Right kidney (tissue), 1 donor: ENCODE results near the gene ANXA6.

ENCODE experiments used
- DNase-seq: peaks from one replicate; pipeline ENCODE4 v3.0.0-alpha.2; 2016

The ANXA6 gene

DNA sequence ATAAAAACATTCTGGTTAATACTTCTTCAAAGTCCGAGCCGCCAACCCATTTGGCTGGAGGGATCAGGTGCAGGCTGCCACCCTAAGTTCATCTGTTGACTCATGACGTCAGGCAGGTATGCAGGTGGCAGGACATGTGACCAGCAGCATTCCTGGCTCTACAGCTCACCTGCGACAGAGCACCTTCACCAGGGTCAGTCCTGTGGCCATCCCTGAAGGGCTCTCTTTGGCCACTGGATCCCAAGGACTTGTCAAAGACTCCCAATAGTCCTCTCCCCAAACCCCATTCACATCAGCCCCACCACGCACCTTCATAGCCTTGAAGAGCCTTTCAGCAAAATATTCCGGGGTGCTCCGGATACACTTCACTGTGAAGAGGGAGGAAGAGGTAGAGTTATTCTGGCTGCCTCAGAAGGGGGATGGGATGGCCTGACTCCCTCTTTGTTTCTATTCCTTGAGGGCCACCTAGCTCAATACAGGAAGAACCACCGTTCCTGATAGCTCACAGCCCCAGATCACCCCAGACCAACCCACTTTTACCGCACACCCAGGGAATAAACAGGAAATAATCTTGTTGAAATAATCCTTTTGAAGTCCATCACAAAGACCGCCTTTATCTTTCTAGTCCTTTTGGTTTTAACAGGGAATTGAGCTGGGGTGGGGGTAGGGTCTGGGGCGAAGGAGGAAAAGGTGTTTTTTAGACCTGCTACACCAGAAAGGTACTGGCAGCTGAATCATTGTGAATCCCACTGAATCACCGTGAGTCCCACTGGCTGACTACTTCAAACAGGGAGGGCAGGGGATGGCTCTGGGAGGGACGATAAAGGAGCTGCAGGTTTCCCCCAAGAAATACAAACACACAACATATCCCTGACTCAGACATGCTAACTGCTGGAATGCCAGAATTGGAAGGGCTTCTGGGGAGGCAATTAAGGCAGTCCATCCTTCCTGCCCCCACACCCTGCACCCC lies 26.4 kb downstream of the ANXA6 start:
- DNase-seq, result no peak

DNA sequence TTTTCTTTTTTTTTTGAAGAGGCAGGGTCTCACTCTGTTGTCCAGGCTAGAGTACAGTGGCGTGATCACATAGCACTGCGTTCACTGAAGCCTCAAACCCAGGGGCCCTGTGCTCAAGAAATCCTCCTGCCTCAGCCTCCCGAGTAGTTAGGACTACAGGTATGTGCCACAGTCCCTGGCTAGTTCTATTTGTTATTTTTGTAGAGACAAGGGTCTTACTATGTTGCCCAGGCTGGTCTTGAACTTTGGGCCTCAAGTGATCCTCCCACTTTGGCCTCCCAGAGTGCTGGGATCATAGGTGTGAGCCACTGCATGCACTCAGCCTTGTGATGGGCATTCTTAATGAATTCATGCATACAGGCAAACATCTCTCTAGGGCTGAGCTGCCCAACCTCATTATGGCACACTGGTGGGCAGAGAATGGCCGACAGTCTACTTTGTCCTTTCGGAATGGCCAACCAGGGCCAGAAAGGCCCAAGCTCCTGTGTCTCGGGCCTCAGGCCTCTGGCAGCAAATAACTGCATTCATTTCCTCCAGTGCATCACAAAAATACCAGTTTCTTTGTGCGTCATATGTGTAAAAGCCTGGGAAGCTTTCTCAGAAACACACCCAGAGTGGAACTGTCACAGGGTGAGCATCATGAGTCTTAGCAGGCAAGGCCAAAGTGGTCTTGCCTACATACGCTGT lies 27.2 kb downstream of the ANXA6 start:
- no peak for DNase-seq

DNA sequence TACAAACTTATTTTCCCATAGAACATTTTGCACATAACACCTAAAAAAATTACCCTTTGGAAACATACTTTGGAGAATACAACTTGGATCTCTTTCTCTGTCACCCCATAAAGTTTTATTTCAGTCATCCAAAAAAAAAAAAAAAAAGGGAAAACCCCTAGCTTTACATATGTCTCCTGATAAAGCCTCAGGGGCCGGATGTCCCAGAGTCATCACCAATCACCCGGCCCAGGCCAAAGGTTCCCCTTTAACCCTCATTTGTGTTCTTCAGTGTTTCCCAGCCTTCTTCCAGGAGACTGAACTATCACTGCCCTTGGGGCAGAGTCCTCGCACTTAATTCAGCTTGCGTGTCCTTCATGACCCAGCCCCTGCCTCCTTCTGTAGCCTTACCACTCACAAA lies 28.8 kb downstream of the ANXA6 start:
- DNase-seq, result no peak

DNA sequence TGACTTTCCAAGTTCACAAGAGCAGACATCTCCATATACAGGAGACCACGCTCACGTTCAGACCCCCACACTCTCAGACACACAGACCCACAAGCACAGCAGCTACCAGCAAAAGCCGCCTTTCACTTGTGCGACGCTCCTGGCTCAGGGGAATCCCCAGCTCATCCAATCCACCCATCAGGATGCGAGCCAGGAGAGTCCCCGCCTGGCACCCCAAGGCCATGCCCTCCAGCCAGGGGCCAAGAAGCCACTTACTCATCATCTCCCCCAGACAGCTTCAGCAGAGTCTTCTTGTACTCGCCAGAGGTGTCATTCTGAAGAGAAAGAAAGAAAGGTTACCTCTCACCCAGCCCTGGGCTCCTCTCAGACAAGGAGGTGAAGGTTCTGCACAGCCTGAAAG lies 29.7 kb downstream of the ANXA6 start:
- no peak for DNase-seq

DNA sequence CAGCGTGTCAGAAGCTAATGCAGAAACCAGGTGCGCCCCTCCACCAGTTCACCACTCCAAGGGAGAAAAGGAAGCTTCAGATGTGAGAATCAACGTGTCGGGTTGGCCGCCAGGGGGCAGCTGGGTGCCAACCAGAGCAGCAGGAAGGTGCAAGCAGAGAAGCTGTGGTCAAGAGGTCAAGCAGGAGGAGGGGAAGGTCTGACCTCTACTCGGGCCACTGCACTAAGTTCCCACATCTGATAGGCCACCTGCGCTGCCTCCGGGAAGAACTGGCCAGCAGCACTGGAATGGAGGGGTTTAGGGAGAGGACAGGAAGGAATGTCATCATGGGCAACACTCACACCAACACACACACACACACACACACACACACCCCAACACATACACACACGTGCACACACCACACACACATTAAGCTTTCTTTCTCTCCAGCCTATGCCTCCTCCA lies 31.4 kb downstream of the ANXA6 start:
- DNase-seq, result peak; percentile 65

DNA sequence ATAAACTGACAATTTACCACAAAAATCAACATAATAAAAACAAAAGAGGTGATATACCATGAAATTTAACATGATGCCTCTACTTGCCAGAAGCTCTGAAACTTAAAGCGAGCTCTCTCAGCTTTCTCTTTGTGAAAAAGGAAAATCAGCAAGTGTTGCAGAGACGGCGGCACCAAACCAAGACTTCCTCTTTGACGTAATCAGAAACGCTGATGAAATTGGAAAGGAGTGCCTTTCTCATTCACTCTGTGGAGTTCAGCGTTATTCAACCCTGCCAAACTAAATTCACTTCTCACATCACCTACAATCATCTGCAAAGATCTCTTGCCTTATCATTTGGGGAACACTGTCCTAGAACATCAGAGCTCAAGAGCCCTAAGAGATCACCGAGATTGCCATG lies 32.2 kb downstream of the ANXA6 start:
- no peak for DNase-seq

DNA sequence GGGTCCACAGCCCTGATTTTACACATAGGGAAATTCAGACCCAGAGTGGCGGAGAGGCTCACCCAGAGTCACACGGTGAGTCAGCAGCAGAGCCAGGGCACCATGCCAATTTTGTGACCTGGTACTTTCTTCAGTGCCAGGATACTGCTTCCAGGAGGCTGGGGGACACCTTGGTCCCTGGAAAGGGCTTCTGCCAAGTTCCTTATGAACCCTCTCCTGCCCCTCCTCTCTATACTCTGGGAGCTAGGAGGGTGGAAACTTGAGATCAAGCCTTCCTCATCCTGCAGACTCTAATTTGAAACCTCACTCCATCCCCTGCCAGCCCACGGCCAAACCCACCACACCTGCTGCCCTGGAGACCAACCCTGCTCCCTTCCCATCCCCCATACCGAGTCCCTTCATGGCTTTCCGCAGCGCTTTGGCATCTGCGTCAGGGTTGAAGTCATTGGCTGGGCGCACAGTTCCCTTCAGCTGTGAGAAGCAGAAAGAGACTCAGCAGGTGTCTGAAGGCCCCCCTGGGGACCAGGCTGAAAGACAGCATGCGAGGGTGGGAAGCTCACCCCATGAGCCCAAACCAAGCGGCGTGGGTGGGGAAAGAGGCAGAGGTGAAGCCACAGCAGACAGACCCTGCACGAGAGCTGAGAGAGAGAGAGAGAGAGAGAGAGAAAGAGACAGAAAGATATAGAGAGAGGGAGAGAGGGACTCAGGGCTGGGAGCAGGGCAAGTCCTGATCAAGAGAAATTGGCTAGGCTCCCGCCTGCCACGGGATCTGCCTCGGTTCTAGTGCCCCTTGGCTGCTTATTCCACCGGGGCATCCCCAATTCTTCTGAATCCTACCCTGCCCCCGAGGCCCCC lies 33.5 kb downstream of the ANXA6 start:
- DNase-seq, result no peak

DNA sequence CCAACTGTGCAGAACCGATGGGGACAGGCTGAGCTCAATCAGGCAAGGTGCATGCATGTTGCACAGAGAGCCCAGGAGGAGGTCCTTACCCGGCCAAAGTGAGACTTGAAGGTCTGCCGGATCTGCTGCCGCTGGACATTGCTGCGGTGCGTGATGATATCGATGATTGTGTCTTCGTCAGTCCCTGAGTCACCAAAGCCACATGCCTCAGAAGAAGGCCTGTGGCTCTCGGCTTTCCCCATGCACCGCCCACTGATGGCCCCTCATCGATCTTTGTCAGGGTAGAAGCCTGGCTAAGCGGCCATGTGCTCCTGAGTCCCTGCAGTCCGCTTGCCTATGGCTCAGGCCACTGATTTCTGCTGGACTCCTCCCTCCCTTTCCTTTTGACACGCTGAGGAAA lies 34.8 kb downstream of the ANXA6 start:
- DNase-seq, result no peak

DNA sequence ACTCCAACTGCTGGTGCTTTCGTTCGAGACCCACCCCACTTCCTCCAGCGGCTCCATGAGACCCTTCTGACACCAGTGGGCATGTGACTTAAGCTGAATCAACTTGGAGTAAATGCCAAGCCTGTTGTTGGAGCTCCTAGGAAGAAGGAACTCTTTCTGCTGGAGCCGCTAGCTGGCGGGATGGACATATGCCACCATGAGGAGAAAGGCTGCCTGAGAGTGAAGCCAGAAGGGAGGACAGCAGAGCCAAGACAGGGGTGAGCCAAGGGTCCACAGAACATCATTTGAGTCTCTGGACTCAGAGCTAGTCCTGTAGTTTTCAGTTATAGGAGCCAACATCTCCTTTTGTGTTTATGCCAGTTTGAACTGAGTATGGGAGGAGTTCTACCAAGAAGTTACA lies 35.9 kb downstream of the ANXA6 start:
- DNase-seq, result no peak

DNA sequence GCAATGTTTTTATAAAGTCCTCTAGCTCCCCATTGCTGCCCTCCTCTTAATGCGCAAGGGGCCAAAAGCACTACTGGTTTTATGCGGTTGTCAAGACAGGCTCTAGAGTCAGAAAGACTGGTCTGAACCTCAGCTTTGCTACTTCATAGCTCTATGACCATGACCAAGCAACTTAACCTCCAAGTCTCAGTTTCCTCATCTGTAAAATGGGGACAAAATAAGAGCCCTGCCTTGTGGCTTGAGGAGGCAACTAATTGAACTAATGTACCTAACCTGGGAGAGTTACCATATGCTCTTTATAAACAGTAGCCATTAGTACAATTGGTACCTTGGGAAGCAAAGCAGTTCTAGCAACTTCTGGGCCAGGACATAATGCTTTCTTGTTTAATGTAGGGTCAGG lies 36.5 kb downstream of the ANXA6 start:
- DNase-seq, result no peak

DNA sequence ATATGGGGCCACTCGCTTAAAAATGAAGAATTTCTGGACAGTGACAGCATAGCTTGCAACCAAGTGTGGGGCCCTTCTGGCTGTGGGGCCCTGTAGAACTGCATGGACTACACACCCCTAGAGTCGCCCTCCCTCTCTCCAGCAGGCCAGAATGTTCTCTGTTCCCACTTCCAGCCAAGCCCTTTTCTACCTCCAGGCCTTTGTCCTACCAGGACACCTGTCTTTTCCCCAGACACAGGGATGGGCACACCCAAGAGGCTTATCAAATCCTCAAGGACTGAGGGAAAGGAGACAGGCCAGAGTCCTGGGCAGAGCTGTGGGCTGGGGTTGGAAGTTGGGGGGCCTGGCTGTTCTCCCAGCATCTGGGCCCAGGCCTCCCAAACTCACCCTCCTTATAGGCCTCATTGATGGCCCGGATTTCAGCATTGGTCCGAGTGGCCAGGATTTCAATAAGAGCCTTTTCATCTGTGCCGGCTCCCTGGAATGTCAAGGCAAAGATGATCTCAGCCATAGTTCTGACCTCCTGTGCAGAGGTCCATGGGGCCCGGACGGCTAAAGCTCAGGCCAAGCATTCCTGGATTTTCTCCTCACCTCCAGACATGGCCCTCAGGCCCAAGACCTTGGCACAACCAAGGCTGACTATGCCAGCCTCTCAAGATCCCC lies 38.5 kb downstream of the ANXA6 start:
- no peak for DNase-seq

DNA sequence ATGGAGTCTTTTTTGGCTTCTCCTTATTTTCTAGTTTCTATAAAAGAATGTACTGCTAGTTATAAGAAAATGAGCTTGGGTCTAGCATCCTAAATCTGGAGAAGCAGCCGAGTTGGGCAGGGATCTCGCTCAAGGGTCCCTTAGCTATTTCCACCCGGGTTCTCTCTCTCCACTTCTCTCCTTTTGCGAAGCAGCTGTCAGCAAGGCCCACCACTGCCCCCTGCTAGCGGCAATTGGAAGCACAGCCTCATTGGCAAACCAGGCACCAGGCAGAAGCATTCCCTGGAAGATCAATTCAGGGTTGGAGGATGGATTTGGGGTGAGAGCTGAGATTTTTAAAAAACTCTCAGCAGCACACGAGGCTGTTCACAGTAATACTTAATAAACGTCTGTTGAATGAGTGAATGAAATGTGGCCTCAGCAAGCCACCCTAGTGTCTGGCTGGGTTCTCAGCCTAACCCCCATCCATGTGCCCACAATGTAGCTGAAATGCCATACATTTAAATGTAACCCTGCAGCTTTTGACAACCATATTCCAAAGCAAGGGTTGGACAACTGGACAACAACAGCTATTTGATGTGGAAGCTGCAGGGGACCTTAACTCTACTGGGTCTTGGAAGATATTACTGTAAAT lies 42.2 kb downstream of the ANXA6 start:
- peak; percentile 48 for DNase-seq

DNA sequence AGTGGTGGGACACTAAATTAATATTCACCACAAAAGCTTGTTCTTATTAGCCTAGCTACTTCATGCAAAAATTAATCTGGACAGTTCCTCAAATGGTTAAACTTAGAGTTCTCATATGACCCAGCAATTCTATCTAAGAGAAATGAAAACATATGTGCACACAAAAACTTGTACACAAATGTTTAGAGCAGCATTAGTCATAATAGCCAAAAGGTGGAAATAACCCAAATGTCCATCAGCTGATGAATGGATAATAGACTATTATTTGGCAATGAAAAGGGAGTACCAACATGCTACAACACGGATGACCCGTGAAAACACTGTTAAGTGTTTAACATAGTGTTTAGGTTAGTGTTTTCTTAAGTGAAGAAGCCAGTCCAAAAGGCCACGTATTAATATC lies 43.9 kb downstream of the ANXA6 start:
- no peak for DNase-seq

DNA sequence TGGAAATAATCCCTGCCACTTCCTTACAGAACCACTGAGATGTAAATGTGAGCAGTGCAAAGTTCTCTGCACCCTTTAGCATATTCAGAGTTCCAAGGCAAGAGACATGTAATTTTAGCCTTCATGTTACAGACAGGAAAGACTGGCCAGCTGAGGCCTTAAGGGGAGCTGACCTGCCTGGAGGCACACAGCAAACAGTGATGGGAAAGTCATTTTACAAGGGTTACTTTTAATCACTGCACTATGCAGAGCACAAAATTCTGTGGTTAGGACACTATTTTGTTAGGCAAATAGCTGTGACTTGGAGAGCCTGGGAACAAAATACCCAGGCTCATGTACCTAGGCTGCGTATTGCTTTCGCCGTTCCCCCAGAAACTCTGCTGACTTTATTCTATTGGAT lies 46.6 kb downstream of the ANXA6 start:
- DNase-seq, result no peak

DNA sequence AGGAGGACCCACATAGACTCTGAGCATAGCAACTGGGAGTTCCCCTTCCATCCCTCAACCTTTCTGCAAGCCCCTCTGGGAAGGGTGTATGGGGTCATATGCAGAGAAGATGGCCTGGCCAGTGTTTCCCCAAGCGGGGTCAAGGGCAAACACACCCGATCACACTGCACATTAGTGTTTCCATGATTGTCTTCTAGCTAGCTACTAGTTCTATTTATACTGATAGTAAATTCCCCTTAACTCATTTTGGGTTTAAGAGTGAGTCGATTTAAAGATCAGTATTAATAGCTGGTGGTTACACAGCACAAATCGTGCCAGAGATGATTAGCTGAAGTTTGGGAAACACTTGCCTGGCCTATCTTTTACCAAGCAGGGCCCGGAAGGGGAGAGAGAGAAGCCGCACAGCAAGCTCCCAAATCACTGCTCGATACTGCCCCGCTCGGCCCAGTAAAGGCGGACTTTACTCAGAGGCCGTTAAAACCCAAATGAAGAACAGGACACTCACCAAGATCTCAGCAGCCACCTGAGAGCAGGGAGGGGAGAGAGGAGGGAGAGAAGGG lies 47.4 kb downstream of the ANXA6 start:
- DNase-seq, result no peak

DNA sequence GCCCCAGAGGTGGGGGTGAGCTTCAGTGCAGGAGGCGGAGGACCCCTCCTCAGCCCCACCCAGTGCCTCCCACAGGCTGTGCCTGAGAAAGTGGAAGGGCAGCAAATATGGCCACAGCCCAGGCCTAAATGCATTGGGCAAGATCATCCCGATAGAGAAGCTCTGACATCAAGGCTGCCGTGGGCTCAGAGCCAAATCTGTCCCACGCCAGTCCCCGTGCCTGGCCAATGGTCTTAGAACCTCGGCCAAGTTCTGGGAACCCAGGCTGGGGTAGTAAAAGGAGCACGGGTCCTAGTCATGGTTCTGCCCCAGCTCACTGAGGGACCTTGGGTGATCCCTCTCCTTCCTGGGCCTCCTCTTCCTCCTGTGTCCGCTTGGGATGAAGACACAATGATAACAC lies 49.0 kb downstream of the ANXA6 start:
- no peak for DNase-seq

DNA sequence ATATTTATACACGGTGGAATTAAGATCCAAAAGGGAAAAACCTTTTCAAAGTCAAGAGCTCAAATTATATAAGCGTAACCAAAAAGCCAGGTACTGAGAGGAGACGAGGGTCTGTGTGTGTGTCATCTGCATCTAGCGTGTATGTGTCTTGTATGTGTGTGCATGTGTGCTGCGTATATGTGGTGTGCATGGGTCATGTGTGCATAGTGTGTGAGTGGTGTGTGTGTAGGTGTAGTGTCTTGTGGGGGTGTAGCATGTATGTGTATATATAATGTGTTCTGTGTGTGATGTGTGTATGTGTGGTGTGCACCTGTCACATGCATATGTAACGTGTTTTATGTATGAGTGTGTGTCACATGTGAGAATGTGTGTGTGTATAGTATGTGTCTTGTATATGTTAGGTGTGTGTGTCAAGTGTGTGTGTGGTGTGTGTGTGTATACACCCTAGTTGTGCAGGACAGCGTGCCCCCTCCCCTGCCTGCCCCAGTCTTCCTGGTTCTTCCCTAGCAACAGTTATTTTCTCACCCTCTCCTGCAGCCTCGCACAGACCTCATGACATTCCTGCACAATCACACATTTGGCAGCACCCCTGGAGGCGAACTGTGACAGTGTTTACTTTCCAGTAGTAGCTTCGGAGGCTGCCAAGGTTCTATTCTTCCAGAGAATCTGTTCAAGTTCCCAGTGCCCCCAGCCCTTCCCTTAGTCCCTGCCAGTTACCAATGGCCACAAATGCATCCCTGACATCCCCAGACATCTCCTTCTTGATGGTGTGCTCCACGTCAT lies 49.6 kb downstream of the ANXA6 start:
- DNase-seq, result no peak

DNA sequence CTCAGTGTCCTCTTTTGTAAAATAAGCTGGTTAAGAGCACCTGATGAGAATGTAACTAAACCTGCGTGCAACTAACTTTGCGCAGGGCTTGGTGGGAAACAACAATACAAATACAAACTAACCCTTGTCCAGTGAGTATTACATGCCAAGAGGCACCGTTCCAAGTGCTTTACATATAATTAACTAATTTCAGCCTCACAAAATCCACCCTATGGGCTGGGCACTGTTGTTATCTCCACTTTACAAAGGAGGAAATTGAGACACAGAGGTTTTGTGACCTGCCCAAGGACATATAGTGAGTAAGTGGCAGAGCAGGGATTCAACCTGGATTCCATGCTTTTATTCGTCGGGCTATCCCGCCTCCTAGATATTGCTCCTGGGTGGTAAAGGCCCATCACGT lies 50.5 kb downstream of the ANXA6 start:
- DNase-seq, result no peak

DNA sequence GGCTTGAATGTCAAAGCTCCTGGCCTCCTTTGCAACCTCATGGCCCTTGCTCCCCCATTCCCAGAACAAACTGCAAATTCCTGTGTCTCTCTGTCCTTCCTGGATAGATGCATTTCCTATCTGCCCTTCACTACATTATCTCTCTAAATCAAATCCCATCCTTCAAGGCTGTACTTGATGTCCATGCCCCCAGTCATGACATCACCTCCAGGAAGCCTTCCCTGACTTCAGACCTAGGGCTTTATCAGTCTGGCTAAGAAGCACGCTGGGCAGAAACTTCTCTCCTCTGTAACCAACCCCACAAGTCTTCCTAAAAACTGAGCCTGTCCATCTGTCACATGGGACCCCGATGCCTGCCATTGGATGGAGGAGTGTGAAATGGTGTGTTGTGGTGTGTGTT lies 51.1 kb downstream of the ANXA6 start:
- no peak for DNase-seq

DNA sequence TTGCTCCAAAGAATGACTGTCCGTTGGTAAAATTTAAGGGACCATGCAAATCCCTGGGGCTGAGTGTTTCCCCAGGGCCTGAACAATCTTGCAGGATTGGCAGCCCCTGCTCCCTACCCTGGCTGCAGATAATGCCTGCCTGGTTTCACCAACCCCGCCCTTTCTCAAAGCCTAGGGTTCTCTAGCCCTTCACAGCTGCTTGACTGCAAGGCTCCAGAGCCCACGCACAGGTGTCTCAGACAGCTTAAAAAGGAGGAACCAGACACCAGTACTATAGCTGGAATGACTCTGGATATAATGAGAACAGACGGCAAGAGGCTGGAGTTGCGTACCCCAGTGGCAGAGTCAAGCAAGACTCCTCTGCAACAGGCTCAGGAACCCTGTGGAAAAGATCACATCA lies 51.5 kb downstream of the ANXA6 start:
- DNase-seq, result no peak

DNA sequence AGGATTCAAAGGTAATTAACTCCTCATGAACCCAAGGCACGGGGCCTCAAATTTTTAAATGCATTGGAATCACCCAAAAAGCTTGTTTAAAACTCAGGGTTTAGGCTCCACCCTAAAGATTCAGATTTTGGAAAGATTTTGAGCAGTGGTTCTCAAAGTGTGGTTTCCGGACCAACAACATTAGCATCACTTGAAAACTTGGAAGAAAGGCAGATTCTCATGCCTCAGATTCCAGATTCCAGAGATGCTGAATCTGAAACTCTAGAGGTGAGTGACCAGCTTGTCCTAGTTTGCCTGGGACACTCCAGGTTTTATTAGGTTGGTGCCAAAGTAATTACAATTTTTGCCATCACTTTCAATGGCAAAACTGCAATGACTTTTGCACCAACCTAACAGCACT lies 52.0 kb downstream of the ANXA6 start:
- DNase-seq, result no peak
